Measurements from ENCODE around the gene SLC43A2.

- TF ChIP-seq CTCF (IDR thresholded peaks at IDR 0.05): no peak
- TF ChIP-seq POLR2A (IDR thresholded peaks at IDR 0.05): no peak
Observed at GRCh38 chr17:1558401-1558800, 70.2 kb downstream of the SLC43A2 start.
